Vagina (tissue), 2 donors: ENCODE measurements around the gene HPDL. TPM values are rescaled to one million over a fixed set of nuclear protein-coding genes. Genes with fewer than 3 reads are reported as not detected.

Source experiments
- DNase-seq, 2 donors: peaks; one replicate each; pipeline ENCODE4 v3.0.0-alpha.2; 2017; ENCODE audit errors: extremely low spot score in 2 of 2
- H3K27ac ChIP-seq: fragments of 200-600 bp; sonication (generic); one replicate; pipeline ENCODE4 v1.5.1; 2019
- H3K27me3 ChIP-seq: fragments of 200-600 bp; sonication (generic); one replicate; pipeline ENCODE4 v1.5.1; 2019
- H3K36me3 ChIP-seq, 2 donors: fragments of 200-600 bp; sonication (generic); one replicate each; pipeline ENCODE4 v1.5.1; 2017 to 2019
- H3K4me1 ChIP-seq: fragments of 200-600 bp; sonication (generic); one replicate; pipeline ENCODE4 v1.5.1; 2019
- H3K4me3 ChIP-seq, 2 donors: fragments of 200-600 bp; sonication (generic); 1 replicate in 1 of 2; 2 replicates in 1 of 2; pipeline ENCODE4 v1.5.1; 2016 to 2019
- H3K9me3 ChIP-seq: fragments of 200-600 bp; sonication (generic); one replicate; pipeline ENCODE4 v1.5.1; 2019
- POLR2A ChIP-seq, 2 donors: fragments of 450-650 bp; IDR thresholded peaks; one replicate each; pipeline ENCODE4 v1.6.1; 2017; ENCODE audit warnings: antibody characterized with exemption in 2 of 2, mild to moderate bottlenecking in 2 of 2, moderate library complexity in 2 of 2
- POLR2AphosphoS5 ChIP-seq, 2 donors: sonication (generic); formaldehyde crosslinking; IDR thresholded peaks; one replicate each; pipeline ENCODE4 v1.9.0; 2017; ENCODE audit warnings: antibody characterized with exemption in 2 of 2, mild to moderate bottlenecking in 2 of 2, low read depth in 1 of 2; ENCODE audit not compliant: insufficient read depth in 1 of 2
- intact Hi-C: fragments of 100-400 bp; cut with DNase I; formaldehyde crosslinking; loops from one replicate; pipeline ENCODE4 v1.15.1; 2023
- total RNA-seq: library from RNA; depleted of rRNA; stranded (reverse); fragments of >200 nt; gene quantifications from one replicate; pipeline ENCODE4 v1.2.3, GENCODE V29; 2016
- TF ChIP-seq, protein P1 (sequence below), 3 experiments: fragments of 450-650 bp in 2 of 3; fragments of 200-600 bp in 1 of 3; sonication (generic) in 1 of 3; IDR thresholded peaks; one replicate each; pipeline ENCODE4 v1.5.1; 2017 to 2019; ENCODE audit warnings: antibody characterized with exemption in 3 of 3, mild to moderate bottlenecking in 2 of 3, moderate library complexity in 2 of 3

The HPDL gene
- total RNA-seq, 1 donor from 2014 or later = 2.2 TPM

DNA sequence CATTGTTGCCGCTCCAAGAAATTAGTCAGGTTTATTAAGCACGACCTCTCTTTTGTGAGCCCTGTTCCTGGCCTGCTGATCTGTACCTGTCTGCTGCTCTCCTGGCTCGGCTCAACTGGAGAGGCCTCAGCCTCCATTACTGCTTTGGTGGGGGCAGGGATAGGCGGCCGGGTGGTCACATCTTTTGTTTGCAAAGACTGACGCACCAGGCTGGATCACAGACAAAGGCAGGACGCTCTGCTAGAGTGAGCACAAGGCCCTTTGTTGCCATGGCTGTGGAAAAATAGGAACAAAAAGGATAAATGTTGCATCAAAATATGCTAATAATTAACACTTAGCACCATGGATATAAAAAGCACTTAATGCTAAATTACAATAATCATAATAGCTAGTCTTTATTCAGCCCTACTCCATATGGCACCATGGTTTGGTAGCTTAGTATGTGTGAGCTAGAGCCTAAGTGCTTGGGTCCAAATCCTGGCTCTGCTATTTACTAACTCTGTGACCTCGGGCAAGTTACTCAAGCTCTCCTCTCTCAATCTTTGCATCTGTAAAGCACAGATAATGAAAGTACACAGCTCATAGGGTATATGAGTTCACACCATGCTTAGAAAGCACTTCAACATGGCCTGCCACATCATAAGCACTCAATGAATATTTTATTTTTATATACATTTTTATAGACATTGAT lies 28.9 kb upstream of the HPDL start:
- DNase-seq = no peak
- Histone ChIP-seq H3K9me3 (no peaks in the 10 kb centered on the region), H3K27me3 (no peaks in the 10 kb centered on the region), H3K4me3 (no peak overlapping the region), H3K27ac (no peak overlapping the region), H3K4me1 (peaks cover 2% of the 10 kb centered on the region), H3K36me3 (no peaks in the 10 kb centered on the region)
- TF ChIP-seq POLR2AphosphoS5 (IDR thresholded peaks at IDR 0.05; ENCODE audit: insufficient read depth in 1 of 2, low read depth in 1 of 2) = no peak
- TF ChIP-seq POLR2A (IDR thresholded peaks at IDR 0.05) = no peak
- TF ChIP-seq, protein P1, sequence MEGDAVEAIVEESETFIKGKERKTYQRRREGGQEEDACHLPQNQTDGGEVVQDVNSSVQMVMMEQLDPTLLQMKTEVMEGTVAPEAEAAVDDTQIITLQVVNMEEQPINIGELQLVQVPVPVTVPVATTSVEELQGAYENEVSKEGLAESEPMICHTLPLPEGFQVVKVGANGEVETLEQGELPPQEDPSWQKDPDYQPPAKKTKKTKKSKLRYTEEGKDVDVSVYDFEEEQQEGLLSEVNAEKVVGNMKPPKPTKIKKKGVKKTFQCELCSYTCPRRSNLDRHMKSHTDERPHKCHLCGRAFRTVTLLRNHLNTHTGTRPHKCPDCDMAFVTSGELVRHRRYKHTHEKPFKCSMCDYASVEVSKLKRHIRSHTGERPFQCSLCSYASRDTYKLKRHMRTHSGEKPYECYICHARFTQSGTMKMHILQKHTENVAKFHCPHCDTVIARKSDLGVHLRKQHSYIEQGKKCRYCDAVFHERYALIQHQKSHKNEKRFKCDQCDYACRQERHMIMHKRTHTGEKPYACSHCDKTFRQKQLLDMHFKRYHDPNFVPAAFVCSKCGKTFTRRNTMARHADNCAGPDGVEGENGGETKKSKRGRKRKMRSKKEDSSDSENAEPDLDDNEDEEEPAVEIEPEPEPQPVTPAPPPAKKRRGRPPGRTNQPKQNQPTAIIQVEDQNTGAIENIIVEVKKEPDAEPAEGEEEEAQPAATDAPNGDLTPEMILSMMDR (IDR thresholded peaks at IDR 0.05) = no peak
- intact Hi-C loops = no loop called here

GRCh38 chr1:45299296-45299695 lies 27.4 kb upstream of the HPDL start:
- intact Hi-C loops = no loop called here

DNA sequence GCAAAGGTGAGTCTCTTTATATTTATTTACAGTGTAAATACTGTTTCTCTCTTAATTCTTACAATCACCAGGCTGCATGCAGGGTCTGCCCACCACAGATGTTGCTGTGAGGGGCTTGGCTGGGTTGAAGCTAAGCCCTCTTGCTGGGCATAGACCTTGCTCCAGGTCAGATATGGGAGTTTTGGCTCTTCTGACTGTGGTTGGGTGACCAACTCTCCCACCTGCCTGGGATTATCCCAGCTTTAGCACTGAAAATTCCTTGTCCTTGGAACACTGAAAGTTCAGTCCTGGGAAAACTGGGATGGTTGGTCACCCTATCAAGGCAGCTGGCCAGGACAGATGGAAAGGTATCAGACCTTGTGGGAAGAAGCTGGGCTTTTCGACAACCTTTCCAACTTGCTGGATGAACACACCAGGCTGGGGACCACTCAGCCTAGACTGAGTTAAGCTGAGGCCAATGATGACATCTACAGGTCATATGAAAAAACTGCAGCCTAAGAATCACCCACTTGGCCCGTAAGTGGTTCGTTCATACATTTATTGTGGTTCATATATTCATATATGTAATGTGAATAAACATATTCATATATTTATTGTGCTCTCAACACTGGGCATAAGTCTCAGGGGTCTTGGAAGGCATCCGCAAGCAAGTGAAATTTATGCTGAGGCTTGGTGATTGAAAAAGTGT lies 26.6 kb upstream of the HPDL start:
- Histone ChIP-seq H3K36me3 (no peaks in the 10 kb centered on the region), H3K9me3 (no peaks in the 10 kb centered on the region), H3K4me1 (peaks cover 17% of the 10 kb centered on the region), H3K4me3 (no peak overlapping the region), H3K27me3 (no peaks in the 10 kb centered on the region), H3K27ac (no peak overlapping the region)
- TF ChIP-seq, protein P1 (IDR thresholded peaks at IDR 0.05) = peak; percentile 62 to 72 (median 71)
- no peak for TF ChIP-seq POLR2A (IDR thresholded peaks at IDR 0.05)
- no peak for DNase-seq
- intact Hi-C loops = loop anchor here (10.0 kb wide), 1 partner anchor 475 kb away; no protein-coding TSS in a partner anchor

More at GRCh38 chr1:45299296-45299695, 27.4 kb upstream of the HPDL start:
- no peak overlapping the region for H3K4me3 ChIP-seq
- no peaks in the 10 kb centered on the region for H3K9me3 ChIP-seq
- H3K27ac ChIP-seq = no peak overlapping the region
- no peaks in the 10 kb centered on the region for H3K36me3 ChIP-seq
- peaks cover 9% of the 10 kb centered on the region for H3K4me1 ChIP-seq
- H3K27me3 ChIP-seq = no peaks in the 10 kb centered on the region
- no peak for DNase-seq
- no peak for TF ChIP-seq POLR2AphosphoS5 (IDR thresholded peaks at IDR 0.05; ENCODE audit: insufficient read depth in 1 of 2, low read depth in 1 of 2)
- TF ChIP-seq, protein P1 (IDR thresholded peaks at IDR 0.05) = no peak
- TF ChIP-seq POLR2A (IDR thresholded peaks at IDR 0.05) = no peak

- Histone ChIP-seq H3K27ac (no peak overlapping the region), H3K27me3 (no peaks in the 10 kb centered on the region), H3K36me3 (no peaks in the 10 kb centered on the region), H3K4me1 (peaks cover 17% of the 10 kb centered on the region), H3K4me3 (no peak overlapping the region), H3K9me3 (no peaks in the 10 kb centered on the region)
- TF ChIP-seq, protein P1 (IDR thresholded peaks at IDR 0.05) = no peak
- TF ChIP-seq POLR2A (IDR thresholded peaks at IDR 0.05) (no peak), POLR2AphosphoS5 (IDR thresholded peaks at IDR 0.05; ENCODE audit: insufficient read depth in 1 of 2, low read depth in 1 of 2) (no peak)
- no peak for DNase-seq
- intact Hi-C loops = loop anchor here (10.0 kb wide), 1 partner anchor 476 kb away; no protein-coding TSS in a partner anchor
Observed at GRCh38 chr1:45300669-45300997, 26.1 kb upstream of the HPDL start.
